Stimulated activated CD4-positive, alpha-beta T cell treated with anti-CD3 and anti-CD28 coated beads, Interleukin-1b, Interleukin-23, amount 100 ng/mL, for 1 hour (primary cell): ENCODE data around the gene KCNK17.

Source experiments
- DNase-seq, 2 donors: peaks; one replicate each; pipeline ENCODE4 v3.0.0-alpha.2; 2020; ENCODE audit warnings: low read depth in 2 of 2

KCNK17 gene

DNA sequence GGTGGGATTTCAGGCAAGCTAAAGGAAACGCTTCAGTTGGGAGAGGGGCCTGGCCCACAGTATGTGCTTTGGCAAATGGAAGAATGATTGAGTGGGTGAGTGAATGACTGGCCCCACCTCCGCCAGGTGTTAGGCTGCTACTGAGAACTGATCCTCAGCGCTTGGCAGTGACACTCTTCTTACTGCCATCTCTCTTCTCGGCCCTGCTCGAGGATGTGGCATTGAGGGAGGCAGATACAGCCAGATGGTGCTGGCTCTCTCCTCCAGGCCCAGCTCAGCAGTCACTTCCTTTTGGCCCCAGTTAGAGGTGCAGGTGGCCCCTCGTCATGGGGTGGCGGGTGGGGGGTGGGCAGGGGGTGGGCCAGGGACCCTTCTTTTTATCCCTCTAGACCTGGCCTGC lies 46.0 kb downstream of the KCNK17 start:
- no peak for DNase-seq

DNA sequence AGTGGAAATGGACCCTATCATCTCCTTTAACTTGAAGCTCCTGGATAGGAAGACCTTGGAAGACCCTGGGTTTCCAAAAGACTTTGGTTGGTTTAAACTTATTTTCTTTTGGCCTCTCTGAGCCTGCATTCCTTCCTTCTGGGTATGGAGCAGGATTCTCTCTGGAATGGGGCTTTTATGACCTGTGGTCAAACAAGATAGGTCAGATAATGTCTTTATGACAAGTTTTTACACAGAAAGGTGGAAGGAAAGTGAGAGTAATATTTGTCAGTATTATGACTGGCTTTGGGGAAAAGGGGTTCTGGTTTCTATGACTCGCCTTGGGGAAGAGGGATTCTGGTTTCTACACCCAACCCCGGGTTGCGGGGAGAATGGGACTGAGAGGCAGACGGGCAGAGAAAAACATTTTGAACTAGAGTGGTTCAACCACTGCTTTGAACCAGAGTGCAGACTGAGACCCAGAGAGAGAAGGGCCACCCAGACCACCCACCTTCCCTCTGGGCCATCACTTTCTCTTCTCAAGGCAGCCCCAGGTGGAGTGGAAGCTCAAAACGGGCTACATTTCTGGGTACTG lies 47.4 kb downstream of the KCNK17 start:
- no peak for DNase-seq

DNA sequence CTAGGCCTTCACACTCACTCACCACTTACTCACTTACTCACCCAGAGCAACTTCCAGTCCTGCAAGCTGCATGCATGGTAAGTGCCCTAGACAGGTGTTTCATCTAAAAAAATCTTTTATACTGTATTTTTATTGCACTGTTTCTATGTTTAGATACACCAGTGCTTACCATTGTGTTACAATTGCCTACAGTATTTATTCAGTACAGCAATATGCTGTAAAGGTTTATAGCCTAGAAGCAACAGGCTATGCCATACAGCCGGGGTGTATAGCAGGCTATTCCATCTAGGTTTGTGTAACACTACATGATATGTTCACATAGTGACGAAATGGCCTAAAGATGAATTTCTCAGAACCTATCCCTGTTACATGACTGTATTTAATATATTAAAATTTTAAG lies 47.8 kb downstream of the KCNK17 start:
- no peak for DNase-seq

DNA sequence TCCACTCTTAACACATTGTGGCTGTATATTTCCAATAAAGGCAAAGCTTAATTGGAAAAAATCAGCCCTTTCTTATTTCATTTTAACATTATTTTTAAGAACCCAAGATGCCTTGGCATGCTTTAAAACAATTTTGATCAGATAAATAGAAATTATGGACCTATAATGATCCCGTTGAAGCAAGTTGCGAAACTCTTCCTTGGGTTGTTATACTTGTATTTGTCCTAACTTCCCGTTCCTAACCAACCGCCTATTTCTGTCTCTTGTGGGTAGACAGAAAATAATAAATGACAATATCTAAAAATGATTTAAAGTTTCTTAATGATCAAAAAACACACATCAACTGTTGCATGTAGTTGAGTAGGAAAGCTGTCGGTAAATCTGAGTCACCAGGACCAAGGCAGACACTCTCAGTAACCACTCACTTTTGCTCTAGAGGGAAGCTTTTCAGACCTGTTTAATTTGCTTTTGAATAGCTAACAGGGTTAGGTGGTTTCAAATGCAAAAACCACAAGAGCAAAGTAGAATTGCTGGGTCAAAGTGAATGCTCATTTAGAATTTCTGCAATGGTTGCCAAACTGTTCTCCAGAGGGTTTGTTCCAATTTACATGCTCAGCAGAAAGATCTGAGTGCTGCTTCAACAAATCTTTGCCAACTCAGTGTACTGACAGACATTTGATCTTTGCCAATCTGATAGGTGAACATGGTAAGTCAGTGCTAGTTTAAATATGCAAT lies 50.7 kb downstream of the KCNK17 start:
- no peak for DNase-seq

DNA sequence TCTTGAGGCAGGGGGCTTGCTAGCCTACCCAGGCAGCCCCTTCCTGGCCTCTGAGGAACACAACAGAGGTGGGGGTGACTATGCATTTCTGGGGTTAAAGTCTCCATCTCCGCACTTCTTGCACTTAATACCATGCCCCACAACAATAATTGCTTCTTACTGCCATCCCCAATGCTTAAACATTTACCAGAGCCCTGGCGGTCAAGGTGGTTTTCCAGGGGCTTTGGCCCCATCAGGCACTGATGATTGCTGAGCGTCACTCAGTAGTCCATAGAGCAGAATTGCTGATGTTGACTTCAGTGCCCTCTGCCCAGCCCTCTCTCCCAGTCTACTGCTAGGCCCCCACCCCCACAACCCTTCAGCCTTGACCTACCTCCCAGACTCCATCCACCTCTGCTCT lies 52.5 kb downstream of the KCNK17 start:
- no peak for DNase-seq

DNA sequence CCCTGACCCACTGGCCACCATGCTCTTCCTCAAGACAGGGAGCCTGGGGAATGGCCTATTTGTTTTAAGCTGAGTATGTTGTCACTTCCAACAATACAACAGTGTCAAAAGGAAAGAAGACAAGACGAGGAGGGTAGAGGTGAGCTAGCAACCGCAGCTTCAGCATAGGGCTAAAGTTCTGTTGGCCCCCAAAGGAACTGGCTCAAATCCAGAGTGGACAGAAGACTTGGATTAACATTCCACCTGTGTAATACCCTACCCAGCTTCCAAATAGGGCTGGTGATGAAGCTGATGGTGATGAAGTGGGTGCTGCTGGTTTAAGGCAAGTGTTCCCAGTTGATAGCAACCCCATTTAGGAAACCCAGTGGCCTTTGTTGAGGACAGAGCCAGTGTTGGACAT lies 53.3 kb downstream of the KCNK17 start:
- DNase-seq = no peak

GRCh38 chr6:39260456-39260855 lies 53.8 kb downstream of the KCNK17 start:
- DNase-seq = no peak

GRCh38 chr6:39256294-39256940 lies 57.8 kb downstream of the KCNK17 start:
- DNase-seq = no peak

DNA sequence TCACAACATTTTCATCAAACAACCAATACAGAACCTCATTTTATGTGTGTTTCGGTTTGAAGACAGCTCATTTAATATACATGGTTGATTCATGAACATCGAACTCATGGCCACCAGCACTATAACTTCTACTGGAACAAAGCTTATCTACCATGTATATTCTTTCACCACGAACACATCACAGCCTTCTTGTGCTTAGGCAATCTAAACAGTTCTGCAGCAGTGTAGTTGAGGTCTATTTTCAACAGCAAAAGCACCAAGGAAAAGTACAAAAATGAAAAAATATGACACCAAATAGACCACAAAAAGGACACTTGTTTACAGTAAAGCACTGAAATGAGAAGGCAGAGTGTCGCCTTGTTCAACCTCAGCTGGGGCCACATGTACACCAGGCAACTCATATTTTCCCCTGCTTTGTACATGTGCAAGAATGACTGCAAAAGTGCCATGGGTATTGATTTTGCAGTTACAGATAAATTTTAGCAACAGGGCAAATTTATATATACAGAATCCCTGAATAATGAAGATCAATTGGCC lies 59.2 kb downstream of the KCNK17 start:
- DNase-seq = no peak

DNA sequence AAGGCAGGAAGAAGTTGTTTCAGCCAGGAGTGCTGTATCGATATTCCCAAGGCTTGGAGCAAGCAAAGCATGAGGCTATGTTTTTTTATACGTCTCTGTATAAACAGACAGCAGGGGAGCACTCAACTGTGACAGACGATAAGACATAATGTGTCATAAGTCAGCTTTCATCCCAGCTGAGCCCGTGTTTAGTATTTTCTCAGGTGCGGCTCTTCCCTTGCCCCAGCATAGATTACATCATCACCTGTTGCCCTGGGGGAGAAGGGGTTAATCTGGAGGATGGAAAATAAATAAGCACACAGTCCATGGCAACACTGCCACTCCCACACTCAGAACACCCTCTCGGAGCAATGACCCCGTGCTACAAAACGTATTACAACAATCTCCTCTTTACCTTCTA lies 62.8 kb downstream of the KCNK17 start:
- no peak for DNase-seq

DNA sequence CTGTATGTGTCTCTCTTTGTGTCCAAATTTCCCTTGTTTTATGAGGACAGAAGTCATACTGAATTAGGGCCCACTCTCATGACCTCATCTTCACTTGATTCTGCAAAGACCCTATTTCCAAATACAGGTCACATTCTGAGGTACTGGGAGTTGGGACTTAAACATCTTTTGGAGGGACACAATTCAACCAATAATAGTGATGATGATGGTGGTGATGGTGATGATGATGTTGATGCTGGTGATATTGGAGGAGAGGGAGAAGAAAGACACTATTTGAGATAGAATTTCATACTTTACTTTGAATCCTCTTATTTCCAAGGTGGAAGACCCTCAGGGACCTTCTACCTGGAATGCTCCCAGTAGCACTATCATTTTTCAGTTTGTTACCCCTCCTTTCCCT lies 63.7 kb downstream of the KCNK17 start:
- DNase-seq = no peak

DNA sequence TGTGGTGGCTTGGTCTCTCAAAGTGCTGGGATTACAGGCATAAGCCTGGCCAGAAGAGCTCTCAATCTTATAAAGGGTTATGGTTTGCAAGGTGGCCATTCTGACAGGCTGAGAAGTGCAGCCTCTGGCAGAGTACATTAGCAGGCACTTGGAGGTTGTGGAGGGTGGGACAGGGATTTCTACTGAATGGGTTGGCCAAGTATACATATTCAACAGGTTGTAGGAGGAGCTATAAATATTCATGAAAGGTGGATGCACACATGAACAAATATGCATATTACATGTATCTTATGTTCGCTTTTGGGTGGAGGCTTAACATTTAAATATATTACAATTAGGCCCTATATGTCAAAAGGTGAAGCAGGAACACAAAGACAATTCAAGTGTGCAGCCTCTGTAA lies 64.9 kb downstream of the KCNK17 start:
- no peak for DNase-seq
